Endothelial cell of umbilical vein (primary cell): ENCODE results near the gene HPSE2. TPM values are rescaled to one million over a fixed set of nuclear protein-coding genes. Genes with fewer than 3 reads are reported as not detected.

Experiments used
- BruUV-seq: library from RNA; stranded (reverse); fragments of 400-500 nt; replicated peaks from 2 replicates; lab custom pipeline; 2021; lab: Mats Ljungman, UMichigan
- CTCF ChIA-PET: fragments of 300-600, 350-600 bp; sonication (Branson Sonifier 250); formaldehyde crosslinking; loops from one replicate; lab custom pipeline; 2021; ENCODE audit warnings: antibody characterized with exemption, inconsistent platforms; lab: Charles Lee
- POLR2A ChIA-PET: fragments of 300-600, 350-600 bp; sonication (Branson Sonifier 250); formaldehyde crosslinking; loops from one replicate; lab custom pipeline; 2021; ENCODE audit warnings: antibody characterized with exemption, inconsistent platforms; lab: Charles Lee
- DNase-seq: peaks from one replicate; pipeline ENCODE4 v3.0.0-alpha.2; 2011; ENCODE audit warnings: low read depth, low spot score
- FAIRE-seq: peaks from 2 replicates; lab custom pipeline; 2011; peaks lifted over from hg19 to GRCh38; lab: Jason Lieb, UNC
- H2AFZ ChIP-seq: 2 replicates; pipeline ENCODE4 v1.6.0; 2012; ENCODE audit warnings: low read depth, low read length, control low read depth, inconsistent platforms
- H3K27ac ChIP-seq: 2 replicates; pipeline ENCODE4 v1.5.1; 2011; ENCODE audit warnings: low read depth, mild to moderate bottlenecking, control low read depth, low read length, moderate library complexity; ENCODE audit not compliant: insufficient read depth
- H3K27me3 ChIP-seq, 2 experiments: 2 replicates each; pipeline versions ENCODE4 v1.6.0 to v1.6.1; 2011; ENCODE audit warnings: low read length in 2 of 2, mixed read lengths in 1 of 2; ENCODE audit not compliant: control insufficient read depth in 2 of 2, insufficient read depth in 2 of 2
- H3K36me3 ChIP-seq, 2 experiments: 2 replicates in 1 of 2; 3 replicates in 1 of 2; pipeline ENCODE4 v1.5.1; 2011; ENCODE audit warnings: low read length in 2 of 2, mild to moderate bottlenecking in 1 of 2, moderate library complexity in 1 of 2; ENCODE audit not compliant: control insufficient read depth in 2 of 2, insufficient read depth in 2 of 2; ENCODE audit errors: extremely low read depth in 1 of 2
- H3K4me1 ChIP-seq: 3 replicates; pipeline ENCODE4 v1.5.1; 2011; ENCODE audit warnings: mild to moderate bottlenecking, low read length; ENCODE audit not compliant: control insufficient read depth, insufficient read depth; ENCODE audit errors: extremely low read depth
- H3K4me2 ChIP-seq: 2 replicates; pipeline ENCODE4 v1.6.1; 2011; ENCODE audit warnings: low read length, control low read depth, mixed read lengths; ENCODE audit not compliant: insufficient read depth
- H3K4me3 ChIP-seq, 3 experiments: fragments of 200-600 bp in 1 of 3; sonication (generic), shearing (Covaris generic) in 1 of 3; replicated peaks in 1 of 3; 2 replicates each; pipeline ENCODE4 v1.5.1; 2011 to 2016; ENCODE audit warnings: control low read depth in 3 of 3, low read length in 3 of 3, mild to moderate bottlenecking in 2 of 3, inconsistent platforms in 1 of 3, low read depth in 1 of 3, moderate library complexity in 1 of 3; ENCODE audit not compliant: insufficient read depth in 1 of 3
- H3K79me2 ChIP-seq: 2 replicates; pipeline ENCODE4 v1.6.0; 2012; ENCODE audit warnings: low read length, inconsistent platforms; ENCODE audit not compliant: control insufficient read depth, insufficient read depth
- H3K9ac ChIP-seq: replicated peaks from 2 replicates; pipeline ENCODE3; 2011; ENCODE audit warnings: low read length, control low read depth; ENCODE audit not compliant: insufficient read depth; ENCODE audit errors: extremely low read depth
- H3K9me1 ChIP-seq: replicated peaks from 3 replicates; pipeline ENCODE4 v1.6.0; 2011; ENCODE audit warnings: mild to moderate bottlenecking, low read length; ENCODE audit not compliant: control insufficient read depth, insufficient read depth; ENCODE audit errors: extremely low read depth
- H3K9me3 ChIP-seq: replicated peaks from 2 replicates; pipeline ENCODE4 v1.5.1; 2012; ENCODE audit warnings: low read length, inconsistent platforms; ENCODE audit not compliant: control insufficient read depth, insufficient read depth
- H4K20me1 ChIP-seq: replicated peaks from 2 replicates; pipeline ENCODE3; 2011; ENCODE audit warnings: mild to moderate bottlenecking, low read length; ENCODE audit not compliant: control insufficient read depth, insufficient read depth; ENCODE audit errors: extremely low read depth
- EZH2 ChIP-seq: IDR thresholded peaks from 2 replicates; pipeline ENCODE4 v1.6.1; 2012; ENCODE audit warnings: borderline replicate concordance, low read depth, mild to moderate bottlenecking, moderate library complexity, low read length, inconsistent platforms; ENCODE audit not compliant: severe bottlenecking
- FOS ChIP-seq: IDR thresholded peaks from 2 replicates; pipeline ENCODE4 v1.6.1; 2011; ENCODE audit warnings: mild to moderate bottlenecking, low read length, moderate library complexity, borderline replicate concordance; ENCODE audit not compliant: insufficient read depth
- GATA2 ChIP-seq: IDR thresholded peaks from 2 replicates; pipeline ENCODE4 v1.7.0; 2011; ENCODE audit warnings: low read depth, mild to moderate bottlenecking, moderate library complexity, mixed read lengths, low read length; ENCODE audit not compliant: insufficient read length, insufficient read depth
- JUN ChIP-seq: IDR thresholded peaks from 2 replicates; pipeline ENCODE4 v1.6.1; 2011; ENCODE audit warnings: borderline replicate concordance, low read depth; ENCODE audit not compliant: insufficient read length, insufficient read depth
- MYC ChIP-seq: IDR thresholded peaks from one replicate; pipeline ENCODE4 v1.6.1; 2011; ENCODE audit warnings: mild to moderate bottlenecking, low read depth, low read length
- POLR2A ChIP-seq: IDR thresholded peaks from 2 replicates; pipeline ENCODE4 v1.6.1; 2012; ENCODE audit warnings: low read depth, mild to moderate bottlenecking, control low read depth, low read length
- POLR2AphosphoS5 ChIP-seq: IDR thresholded peaks from 2 replicates; pipeline ENCODE4 v1.6.1; 2012; ENCODE audit warnings: low read depth, mild to moderate bottlenecking, control low read depth, low read length, moderate library complexity; ENCODE audit not compliant: insufficient read depth
- dilution Hi-C: fragments of 300-500 bp; cut with MboI; formaldehyde crosslinking; loops from one replicate; pipeline ENCODE4 v1.15.0; 2019; ENCODE audit warnings: low sequenced_read_pairs; ENCODE audit not compliant: extremely low pct_ligation_motif_present
- intact Hi-C: fragments of 100-400 bp; cut with micrococcal nuclease; formaldehyde crosslinking; loops from one replicate; pipeline ENCODE4 v1.10.0; 2022
- polyA plus RNA-seq, 4 experiments: library from polyadenylated mRNA; depleted of rRNA in 3 of 4; stranded (reverse) in 3 of 4; unstranded in 1 of 4; fragments of >200 nt; gene quantifications; 2 replicates each; pipeline versions ENCODE4 v1.2.1 to v1.2.3, GENCODE V29; 2011 to 2012; ENCODE audit warnings: missing spikeins in 1 of 4
- total RNA-seq: library from RNA; stranded (reverse); gene quantifications from 2 replicates; pipeline ENCODE4 v1.2.3, GENCODE V29; 2021
- TF ChIP-seq, protein P1 (sequence below), 2 donors: IDR thresholded peaks; 1 replicate in 1 of 2; 2 replicates in 1 of 2; pipeline ENCODE4 v1.5.1; 2011; ENCODE audit warnings: low read length in 2 of 2, mild to moderate bottlenecking in 2 of 2, moderate library complexity in 2 of 2, control low read depth in 1 of 2, inconsistent platforms in 1 of 2, low read depth in 1 of 2; ENCODE audit not compliant: insufficient read depth in 1 of 2; ENCODE audit errors: extremely low read depth in 1 of 2
- TF ChIP-seq, protein P2 (sequence below): IDR thresholded peaks from 2 replicates; pipeline ENCODE4 v1.6.1; 2011; ENCODE audit not compliant: insufficient read depth, insufficient read length

The HPSE2 gene
- total and polyA plus RNA-seq, 2 donors (not counting 3 experiments of a cell fraction or from before 2014, with no cell fraction given) = not detected

DNA sequence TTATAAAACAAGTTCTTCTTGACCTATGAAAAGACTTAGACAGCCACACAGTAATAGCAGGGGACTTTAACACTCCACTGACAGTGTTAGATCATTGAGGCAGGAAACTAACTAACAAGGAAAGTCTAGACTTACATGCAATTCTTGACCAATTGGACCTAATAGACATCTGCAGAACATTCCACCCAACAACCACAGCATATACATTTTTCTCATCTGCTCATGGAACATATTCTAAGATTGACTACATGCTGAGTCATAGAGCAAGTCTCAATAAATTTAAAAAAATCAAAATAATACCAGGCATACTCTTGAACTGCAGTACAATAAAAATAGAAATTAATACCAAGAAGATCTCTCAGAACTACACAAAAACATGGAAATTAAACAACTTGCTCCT, 569.4 kb downstream of the HPSE2 start:
- CTCF ChIA-PET = interaction anchor here (2.5 kb wide), 1 partner anchor 198 kb away, joined by 35 read pairs; no protein-coding TSS in a partner anchor
- no peak overlapping the region for H3K4me3 ChIP-seq
- H3K27ac ChIP-seq = no peak overlapping the region
- H4K20me1 ChIP-seq = no peaks in the 10 kb centered on the region
- H3K36me3 ChIP-seq = no peaks in the 10 kb centered on the region
- no peak overlapping the region for H3K4me2 ChIP-seq
- dilution Hi-C loops (no loop called here), intact Hi-C loops (loop anchor here (10.0 kb wide), 1 partner anchor 751 kb away; no protein-coding TSS in a partner anchor)
- no peaks in the 10 kb centered on the region for H3K9me1 ChIP-seq
- FAIRE-seq (no peak), DNase-seq (no peak)
- H3K79me2 ChIP-seq = no peaks in the 10 kb centered on the region
- H3K4me1 ChIP-seq = no peaks in the 10 kb centered on the region
- H3K27me3 ChIP-seq = peaks cover 0 to 1% of the 10 kb centered on the region in 2 experiments
- POLR2A ChIA-PET = no interaction called here
- BruUV-seq = no TSS peak
- no peaks in the 10 kb centered on the region for H3K9me3 ChIP-seq
- no peak overlapping the region for H3K9ac ChIP-seq
- TF ChIP-seq, protein P1, sequence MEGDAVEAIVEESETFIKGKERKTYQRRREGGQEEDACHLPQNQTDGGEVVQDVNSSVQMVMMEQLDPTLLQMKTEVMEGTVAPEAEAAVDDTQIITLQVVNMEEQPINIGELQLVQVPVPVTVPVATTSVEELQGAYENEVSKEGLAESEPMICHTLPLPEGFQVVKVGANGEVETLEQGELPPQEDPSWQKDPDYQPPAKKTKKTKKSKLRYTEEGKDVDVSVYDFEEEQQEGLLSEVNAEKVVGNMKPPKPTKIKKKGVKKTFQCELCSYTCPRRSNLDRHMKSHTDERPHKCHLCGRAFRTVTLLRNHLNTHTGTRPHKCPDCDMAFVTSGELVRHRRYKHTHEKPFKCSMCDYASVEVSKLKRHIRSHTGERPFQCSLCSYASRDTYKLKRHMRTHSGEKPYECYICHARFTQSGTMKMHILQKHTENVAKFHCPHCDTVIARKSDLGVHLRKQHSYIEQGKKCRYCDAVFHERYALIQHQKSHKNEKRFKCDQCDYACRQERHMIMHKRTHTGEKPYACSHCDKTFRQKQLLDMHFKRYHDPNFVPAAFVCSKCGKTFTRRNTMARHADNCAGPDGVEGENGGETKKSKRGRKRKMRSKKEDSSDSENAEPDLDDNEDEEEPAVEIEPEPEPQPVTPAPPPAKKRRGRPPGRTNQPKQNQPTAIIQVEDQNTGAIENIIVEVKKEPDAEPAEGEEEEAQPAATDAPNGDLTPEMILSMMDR (IDR thresholded peaks at IDR 0.05; ENCODE audit: extremely low read depth in 1 of 2, insufficient read depth in 1 of 2, low read depth in 1 of 2, low read length in 2 of 2) = no peak
- TF ChIP-seq POLR2AphosphoS5 = no peak
- TF ChIP-seq, protein P2, sequence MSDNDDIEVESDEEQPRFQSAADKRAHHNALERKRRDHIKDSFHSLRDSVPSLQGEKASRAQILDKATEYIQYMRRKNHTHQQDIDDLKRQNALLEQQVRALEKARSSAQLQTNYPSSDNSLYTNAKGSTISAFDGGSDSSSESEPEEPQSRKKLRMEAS = no peak
- TF ChIP-seq GATA2 = no peak
- TF ChIP-seq MYC = no peak
- no peak for TF ChIP-seq JUN
- no peak for TF ChIP-seq FOS
- TF ChIP-seq EZH2 = no peak
- TF ChIP-seq POLR2A = no peak
- H2AFZ ChIP-seq = no peak overlapping the region
